HepG2 (cell line): ENCODE results near the gene FAM118A. TPM values are rescaled to one million over a fixed set of nuclear protein-coding genes. Genes with fewer than 3 reads are reported as not detected.

Experiments used
- ATF5 ChIP-seq: sonication (generic); formaldehyde crosslinking; IDR thresholded peaks from 2 replicates; pipeline ENCODE4 v1.4.0; 2020; ENCODE audit warnings: mild to moderate bottlenecking, low read depth, missing genetic modification reagents
- DZIP1 ChIP-seq: sonication (generic); formaldehyde crosslinking; IDR thresholded peaks from 2 replicates; pipeline ENCODE4 v1.5.0; 2020; ENCODE audit warnings: mild to moderate bottlenecking, missing genetic modification reagents
- ELF1 ChIP-seq: sonication (generic); formaldehyde crosslinking; IDR thresholded peaks from 2 replicates; pipeline ENCODE4 v1.4.0; 2020; ENCODE audit warnings: missing genetic modification reagents
- FOXA1 ChIP-seq, 2 experiments: fragments of 450-650 bp in 1 of 2; sonication (generic) in 1 of 2; formaldehyde crosslinking in 1 of 2; IDR thresholded peaks; 2 replicates each; pipeline versions ENCODE4 v1.4.0 to v1.6.1; 2016 to 2020; ENCODE audit warnings: missing genetic modification reagents in 1 of 2
- FOXA3 ChIP-seq: IDR thresholded peaks from 2 replicates; pipeline ENCODE4 v1.6.1; 2016; ENCODE audit warnings: missing genetic modification reagents, missing compliant biosample characterization
- GLI4 ChIP-seq: sonication (generic); formaldehyde crosslinking; IDR thresholded peaks from 2 replicates; pipeline ENCODE4 v1.5.1; 2020; ENCODE audit warnings: missing genetic modification reagents, mild to moderate bottlenecking, moderate library complexity, borderline replicate concordance
- HMGA1 ChIP-seq: sonication (generic); formaldehyde crosslinking; conservative IDR thresholded peaks from 2 replicates; pipeline ENCODE4 v1.4.0; 2020; ENCODE audit warnings: missing genetic modification reagents
- LCORL ChIP-seq, 2 experiments: fragments of 450-650 bp in 1 of 2; sonication (generic) in 1 of 2; formaldehyde crosslinking in 1 of 2; IDR thresholded peaks; 2 replicates each; pipeline versions ENCODE4 v1.5.0 to v1.6.1; 2017 to 2020; ENCODE audit warnings: antibody characterized with exemption in 1 of 2, missing genetic modification reagents in 1 of 2
- NKX3-1 ChIP-seq: sonication (generic); formaldehyde crosslinking; IDR thresholded peaks from 2 replicates; pipeline ENCODE4 v1.5.0; 2020; ENCODE audit warnings: missing genetic modification reagents
- RAD51 ChIP-seq: fragments of 450-650 bp; IDR thresholded peaks from 2 replicates; pipeline ENCODE4 v1.6.1; 2016; ENCODE audit warnings: borderline replicate concordance
- RORA ChIP-seq: sonication (generic); formaldehyde crosslinking; IDR thresholded peaks from 2 replicates; pipeline ENCODE4 v1.5.0; 2020; ENCODE audit warnings: mild to moderate bottlenecking, missing genetic modification reagents, moderate library complexity
- SNAPC2 ChIP-seq: sonication (generic); formaldehyde crosslinking; IDR thresholded peaks from 2 replicates; pipeline ENCODE4 v1.8.1; 2022; ENCODE audit warnings: mild to moderate bottlenecking, missing genetic modification reagents
- SP140L ChIP-seq: sonication (generic); formaldehyde crosslinking; IDR thresholded peaks from 2 replicates; pipeline ENCODE4 v1.4.0; 2020; ENCODE audit warnings: missing genetic modification reagents, borderline replicate concordance
- TBP ChIP-seq: sonication (generic); formaldehyde crosslinking; IDR thresholded peaks from 2 replicates; pipeline ENCODE4 v1.5.0; 2020; ENCODE audit warnings: missing genetic modification reagents
- ZFX ChIP-seq: sonication (generic); formaldehyde crosslinking; IDR thresholded peaks from 2 replicates; pipeline ENCODE4 v1.4.0; 2020; ENCODE audit warnings: mild to moderate bottlenecking, low read depth, missing genetic modification reagents, moderate library complexity
- ZNF296 ChIP-seq: sonication (generic); formaldehyde crosslinking; conservative IDR thresholded peaks from 2 replicates; pipeline ENCODE4 v1.5.0; 2020; ENCODE audit warnings: mild to moderate bottlenecking, missing genetic modification reagents
- ZNF451 ChIP-seq: sonication (generic); formaldehyde crosslinking; IDR thresholded peaks from 2 replicates; pipeline ENCODE4 v1.5.0; 2020; ENCODE audit warnings: mild to moderate bottlenecking, missing genetic modification reagents
- ZNF574 ChIP-seq: sonication (generic); formaldehyde crosslinking; IDR thresholded peaks from 2 replicates; pipeline ENCODE4 v1.4.0; 2020; ENCODE audit warnings: missing genetic modification reagents
- ZNF879 ChIP-seq: sonication (generic); formaldehyde crosslinking; IDR thresholded peaks from 2 replicates; pipeline ENCODE4 v1.8.1; 2023; ENCODE audit warnings: missing genetic modification reagents
- polyA plus RNA-seq, 8 experiments: library from polyadenylated mRNA; depleted of rRNA in 3 of 8; stranded (reverse) in 7 of 8; unstranded in 1 of 8; fragments of >200 nt; fragmentation: Illumina TruSeq in 4 of 8; extraction: Trizol in 4 of 8; gene quantifications; 2 replicates each; pipeline versions ENCODE4 v1.2.1 to v1.2.3, GENCODE V29; 2011 to 2016; ENCODE audit warnings: low read depth in 4 of 8, missing spikeins in 1 of 8, mixed read lengths in 1 of 8; ENCODE audit not compliant: insufficient read depth in 1 of 8
- total RNA-seq, 5 experiments: library from RNA; depleted of rRNA; stranded (reverse); fragments of >200 nt; fragmentation: Illumina TruSeq; extraction: Trizol; gene quantifications; 2 replicates each; pipeline ENCODE4 v1.2.3, GENCODE V29; 2016; ENCODE audit warnings: low read depth in 1 of 5
- TF ChIP-seq, protein P1 (sequence below): sonication (generic); formaldehyde crosslinking; IDR thresholded peaks from 2 replicates; pipeline ENCODE4 v1.4.0; 2020; ENCODE audit warnings: missing genetic modification reagents
- TF ChIP-seq, protein P2 (sequence below): sonication (generic); formaldehyde crosslinking; IDR thresholded peaks from 2 replicates; pipeline ENCODE4 v1.8.0; 2022; ENCODE audit warnings: missing genetic modification reagents, mild to moderate bottlenecking, borderline replicate concordance

The FAM118A gene
- total and polyA plus RNA-seq, 2 of the 13 experiments (the other 11 are each of a cell fraction or from before 2014, with no cell fraction given), result 36.7 to 48.2 TPM

- TF ChIP-seq, protein P1, sequence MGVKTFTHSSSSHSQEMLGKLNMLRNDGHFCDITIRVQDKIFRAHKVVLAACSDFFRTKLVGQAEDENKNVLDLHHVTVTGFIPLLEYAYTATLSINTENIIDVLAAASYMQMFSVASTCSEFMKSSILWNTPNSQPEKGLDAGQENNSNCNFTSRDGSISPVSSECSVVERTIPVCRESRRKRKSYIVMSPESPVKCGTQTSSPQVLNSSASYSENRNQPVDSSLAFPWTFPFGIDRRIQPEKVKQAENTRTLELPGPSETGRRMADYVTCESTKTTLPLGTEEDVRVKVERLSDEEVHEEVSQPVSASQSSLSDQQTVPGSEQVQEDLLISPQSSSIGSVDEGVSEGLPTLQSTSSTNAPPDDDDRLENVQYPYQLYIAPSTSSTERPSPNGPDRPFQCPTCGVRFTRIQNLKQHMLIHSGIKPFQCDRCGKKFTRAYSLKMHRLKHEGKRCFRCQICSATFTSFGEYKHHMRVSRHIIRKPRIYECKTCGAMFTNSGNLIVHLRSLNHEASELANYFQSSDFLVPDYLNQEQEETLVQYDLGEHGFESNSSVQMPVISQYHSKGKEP (CRISPR knock-in tag), result no peak
- TF ChIP-seq ZNF451 (CRISPR knock-in tag), result no peak
- TF ChIP-seq HMGA1, result no peak
- TF ChIP-seq ZFX (CRISPR knock-in tag), result peak; percentile 67
- no peak for TF ChIP-seq NKX3-1 (CRISPR knock-in tag)
- TF ChIP-seq TBP (CRISPR knock-in tag), result no peak
- no peak for TF ChIP-seq GLI4 (CRISPR knock-in tag)
- no peak for TF ChIP-seq RAD51
- TF ChIP-seq, protein P2, sequence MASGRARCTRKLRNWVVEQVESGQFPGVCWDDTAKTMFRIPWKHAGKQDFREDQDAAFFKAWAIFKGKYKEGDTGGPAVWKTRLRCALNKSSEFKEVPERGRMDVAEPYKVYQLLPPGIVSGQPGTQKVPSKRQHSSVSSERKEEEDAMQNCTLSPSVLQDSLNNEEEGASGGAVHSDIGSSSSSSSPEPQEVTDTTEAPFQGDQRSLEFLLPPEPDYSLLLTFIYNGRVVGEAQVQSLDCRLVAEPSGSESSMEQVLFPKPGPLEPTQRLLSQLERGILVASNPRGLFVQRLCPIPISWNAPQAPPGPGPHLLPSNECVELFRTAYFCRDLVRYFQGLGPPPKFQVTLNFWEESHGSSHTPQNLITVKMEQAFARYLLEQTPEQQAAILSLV, result no peak
- TF ChIP-seq SNAPC2 (CRISPR knock-in tag), result no peak
- no peak for TF ChIP-seq ZNF879 (CRISPR knock-in tag)
- TF ChIP-seq DZIP1 (CRISPR knock-in tag), result no peak
- no peak for TF ChIP-seq FOXA1 (IDR thresholded peaks at IDR 0.05)
- 0 out of 2 replicates have a peak, but pooled peaks have one; percentile 7 for TF ChIP-seq FOXA1 (CRISPR knock-in tag; IDR thresholded peaks at IDR 0.05)
- no peak for TF ChIP-seq RORA (CRISPR knock-in tag)
- TF ChIP-seq ZNF296 (CRISPR knock-in tag), result no peak
- TF ChIP-seq ZNF574 (CRISPR knock-in tag), result no peak; the same call in 1 of the 2 replicates
- 0 out of 2 replicates have a peak, but pooled peaks have one; percentile 14 for TF ChIP-seq FOXA3 (CRISPR knock-in tag)
- no peak for TF ChIP-seq SP140L (CRISPR knock-in tag)
- no peak for TF ChIP-seq ELF1 (CRISPR knock-in tag)
- TF ChIP-seq LCORL (IDR thresholded peaks at IDR 0.05), result no peak
- 0 out of 2 replicates have a peak, but pooled peaks have one; percentile 33 for TF ChIP-seq LCORL (CRISPR knock-in tag; IDR thresholded peaks at IDR 0.05)
- no peak for TF ChIP-seq ATF5 (CRISPR knock-in tag)
Measured at GRCh38 chr22:45285263-45286058, 24.3 kb upstream of the FAM118A start (continued).
